NCI-H2196 (cell line): ENCODE measurements around the gene ADGB.
"Not testable (repeated sequence)": the region's sequence is repeated elsewhere in the genome, so short reads cannot be mapped to it uniquely, and the experiment has no call there.

ENCODE experiments used
- DNase-seq: peaks from one replicate; lab custom pipeline; 2025; ENCODE audit not compliant: unreplicated experiment; lab: John Stamatoyannopoulos, UW

Gene ADGB

GRCh38 chr6:146753306-146753705 is 154.5 kb downstream of the ADGB start:
- DNase-seq = no peak

- no peak for DNase-seq
Measured at GRCh38 chr6:146767632-146768031, 168.9 kb downstream of the ADGB start.

- DNase-seq = no peak
Measured at GRCh38 chr6:146768722-146769121, 169.9 kb downstream of the ADGB start.

GRCh38 chr6:146770275-146770964 is 171.6 kb downstream of the ADGB start:
- DNase-seq = no peak

- no peak for DNase-seq
Measured at GRCh38 chr6:146770965-146771735, 172.4 kb downstream of the ADGB start.

- DNase-seq = no peak
Measured at GRCh38 chr6:146775220-146775619, 176.4 kb downstream of the ADGB start.

GRCh38 chr6:146781836-146782235 is 183.1 kb downstream of the ADGB start:
- DNase-seq = no peak

GRCh38 chr6:146785001-146785585 is 186.3 kb downstream of the ADGB start:
- peak; percentile 45 for DNase-seq

- no peak for DNase-seq
Measured at GRCh38 chr6:146787876-146788508, 189.2 kb downstream of the ADGB start.

GRCh38 chr6:146790561-146791091 is 191.9 kb downstream of the ADGB start:
- DNase-seq = no peak

GRCh38 chr6:146791930-146792329 is 193.2 kb downstream of the ADGB start:
- DNase-seq = no peak

GRCh38 chr6:146793218-146793617 is 194.4 kb downstream of the ADGB start:
- not testable (repeated sequence) for DNase-seq

- DNase-seq = no peak
Measured at GRCh38 chr6:146795479-146796133, 196.8 kb downstream of the ADGB start.

- not testable (repeated sequence) for DNase-seq
Measured at GRCh38 chr6:146803167-146803566, 204.4 kb downstream of the ADGB start.

GRCh38 chr6:146803601-146804000 is 204.8 kb downstream of the ADGB start:
- DNase-seq = no peak

GRCh38 chr6:146805546-146806325 is 207.0 kb downstream of the ADGB start:
- no peak for DNase-seq

GRCh38 chr6:146809014-146809413 is 210.2 kb downstream of the ADGB start:
- DNase-seq = not testable (repeated sequence)

- not testable (repeated sequence) for DNase-seq
Measured at GRCh38 chr6:146812811-146813321, 214.1 kb downstream of the ADGB start.

GRCh38 chr6:146813554-146813953 is 214.8 kb downstream of the ADGB start:
- no peak for DNase-seq
